SK-N-SH (cell line): ENCODE measurements around the gene MTERF2. TPM values are rescaled to one million over a fixed set of nuclear protein-coding genes. Genes with fewer than 3 reads are reported as not detected.

ENCODE experiments used
- CTCF ChIA-PET: fragments of 300-600, 350-600 bp; formaldehyde crosslinking; extraction: SDS; loops from one replicate; lab custom pipeline; 2021; lab: Yijun Ruan, JAX
- POLR2A ChIA-PET: fragments of 350-600 bp; sonication (Branson Sonifier 250); formaldehyde crosslinking; extraction: SDS; loops from one replicate; lab custom pipeline; 2020; ENCODE audit warnings: antibody characterized with exemption, inconsistent platforms; lab: Yijun Ruan, JAX
- DNase-seq: peaks from one replicate; pipeline ENCODE4 v3.0.0; 2012
- H2AFZ ChIP-seq: fragments of 200-600 bp; sonication (generic); 2 replicates; pipeline ENCODE4 v1.8.1; 2016; ENCODE audit warnings: antibody characterized with exemption, mild to moderate bottlenecking, low read depth
- H3F3A ChIP-seq: fragments of 200-600 bp; sonication (generic); replicated peaks from 2 replicates; pipeline ENCODE3; 2016; ENCODE audit warnings: antibody characterized with exemption, mild to moderate bottlenecking; ENCODE audit not compliant: insufficient read depth
- H3K27ac ChIP-seq, 2 experiments: fragments of 200-500 bp in 1 of 2; fragments of 200-600 bp in 1 of 2; sonication (Bioruptor generic) in 1 of 2; sonication (generic), shearing (Covaris generic) in 1 of 2; 2 replicates each; pipeline versions ENCODE4 v1.5.1 to v1.6.1; 2014 to 2016; ENCODE audit warnings: low read depth in 2 of 2, inconsistent platforms in 1 of 2, low read length in 1 of 2, mild to moderate bottlenecking in 1 of 2, mixed read lengths in 1 of 2
- H3K27me3 ChIP-seq: fragments of 200-600 bp; sonication (generic), shearing (Covaris generic); 2 replicates; pipeline ENCODE4 v1.6.1; 2016; ENCODE audit warnings: mixed run types; ENCODE audit not compliant: insufficient read depth
- H3K36me3 ChIP-seq, 2 experiments: fragments of 200-500 bp in 1 of 2; fragments of 200-600 bp in 1 of 2; sonication (Bioruptor generic) in 1 of 2; sonication (generic) in 1 of 2; replicated peaks in 1 of 2; 2 replicates each; pipeline versions ENCODE3 to v1.5.1; 2014 to 2016; ENCODE audit warnings: low read length in 1 of 2, mild to moderate bottlenecking in 1 of 2; ENCODE audit not compliant: insufficient read depth in 2 of 2, control insufficient read depth in 1 of 2
- H3K4me1 ChIP-seq, 2 experiments: fragments of 200-500 bp in 1 of 2; fragments of 200-600 bp in 1 of 2; sonication (Bioruptor generic) in 1 of 2; sonication (generic), shearing (Covaris generic) in 1 of 2; 2 replicates each; pipeline versions ENCODE4 v1.5.1 to v1.6.1; 2014 to 2016; ENCODE audit warnings: low read depth in 1 of 2, low read length in 1 of 2, mixed run types in 1 of 2; ENCODE audit not compliant: insufficient read depth in 2 of 2, control insufficient read depth in 1 of 2
- H3K4me2 ChIP-seq: fragments of 200-600 bp; sonication (generic), shearing (Covaris generic); 2 replicates; pipeline ENCODE4 v1.6.1; 2017; ENCODE audit warnings: mixed run types
- H3K4me3 ChIP-seq, 2 experiments: fragments of 200-500 bp in 1 of 2; fragments of 200-600 bp in 1 of 2; sonication (Bioruptor generic) in 1 of 2; sonication (generic), shearing (Covaris generic) in 1 of 2; 2 replicates each; pipeline versions ENCODE4 v1.5.1 to v1.8.1; 2014 to 2016; ENCODE audit warnings: low read depth in 2 of 2, inconsistent platforms in 1 of 2, low read length in 1 of 2, mild to moderate bottlenecking in 1 of 2, mixed read lengths in 1 of 2, moderate library complexity in 1 of 2
- H3K79me2 ChIP-seq: fragments of 200-600 bp; sonication (generic); 2 replicates; pipeline ENCODE4 v1.8.1; 2017; ENCODE audit warnings: mild to moderate bottlenecking; ENCODE audit not compliant: insufficient read depth
- H3K9ac ChIP-seq: fragments of 200-600 bp; sonication (generic); 2 replicates; pipeline ENCODE4 v1.6.1; 2017; ENCODE audit warnings: mixed run types
- H3K9me2 ChIP-seq: fragments of 200-600 bp; sonication (generic); 2 replicates; pipeline ENCODE4 v1.6.1; 2017; ENCODE audit warnings: mixed run types
- H3K9me3 ChIP-seq: fragments of 200-600 bp; sonication (generic); 2 replicates; pipeline ENCODE4 v1.6.1; 2017; ENCODE audit warnings: mixed run types, mild to moderate bottlenecking, moderate library complexity
- H4K20me1 ChIP-seq: fragments of 200-600 bp; sonication (generic); 2 replicates; pipeline ENCODE4 v1.6.1; 2017; ENCODE audit warnings: mild to moderate bottlenecking, mixed run types; ENCODE audit not compliant: insufficient read depth
- ELF1 ChIP-seq: IDR thresholded peaks from 2 replicates; pipeline ENCODE4 v1.4.0; 2012
- EP300 ChIP-seq, 2 experiments: IDR thresholded peaks; 2 replicates each; pipeline versions ENCODE4 v1.4.0 to v1.6.1; 2012; ENCODE audit warnings: borderline replicate concordance in 1 of 2, low read depth in 1 of 2, low read length in 1 of 2
- FOSL2 ChIP-seq: IDR thresholded peaks from 2 replicates; pipeline ENCODE4 v1.4.0; 2012; ENCODE audit warnings: low read depth, mild to moderate bottlenecking, moderate library complexity, borderline replicate concordance
- FOXM1 ChIP-seq: IDR thresholded peaks from 2 replicates; pipeline ENCODE4 v1.4.0; 2012; ENCODE audit warnings: low read depth, mild to moderate bottlenecking
- GATA2 ChIP-seq: sonication (generic); formaldehyde crosslinking; IDR thresholded peaks from 2 replicates; pipeline ENCODE4 v1.5.0; 2020; ENCODE audit warnings: mild to moderate bottlenecking, missing genetic modification reagents
- MEF2A ChIP-seq: IDR thresholded peaks from 2 replicates; pipeline ENCODE4 v1.4.0; 2012; ENCODE audit warnings: low read depth, borderline replicate concordance
- MXI1 ChIP-seq: IDR thresholded peaks from 2 replicates; pipeline ENCODE4 v1.6.1; 2012; ENCODE audit warnings: mild to moderate bottlenecking, low read depth, low read length, improper control_type of control experiment
- NFIC ChIP-seq: IDR thresholded peaks from 2 replicates; pipeline ENCODE4 v1.4.0; 2012; ENCODE audit warnings: borderline replicate concordance
- NRF1 ChIP-seq: IDR thresholded peaks from 2 replicates; pipeline ENCODE4 v1.6.1; 2012; ENCODE audit warnings: low read depth, mild to moderate bottlenecking, low read length
- POLR2AphosphoS5 ChIP-seq: IDR thresholded peaks from 2 replicates; pipeline ENCODE4 v1.6.1; 2012; ENCODE audit warnings: low read depth, low read length
- RAD21 ChIP-seq: IDR thresholded peaks from 2 replicates; pipeline ENCODE4 v1.6.1; 2012; ENCODE audit warnings: mild to moderate bottlenecking, low read length
- RFX5 ChIP-seq: IDR thresholded peaks from 2 replicates; pipeline ENCODE4 v1.6.1; 2012; ENCODE audit warnings: mild to moderate bottlenecking, improper control_type of control experiment, low read length
- SIN3A ChIP-seq: IDR thresholded peaks from 2 replicates; pipeline ENCODE4 v1.6.1; 2012; ENCODE audit warnings: low read depth, mild to moderate bottlenecking, low read length, moderate library complexity, borderline replicate concordance
- TCF12 ChIP-seq: IDR thresholded peaks from 2 replicates; pipeline ENCODE4 v1.4.0; 2012
- WGBS: methylation state at CpG from one replicate; pipeline ENCODE4 v1.1.6; 2017; ENCODE audit warnings: low lambda C conversion rate; 5-methylcytosine and 5-hydroxymethylcytosine counted together
- polyA plus RNA-seq, 3 experiments: library from polyadenylated mRNA; depleted of rRNA; stranded (reverse); fragments of >200 nt; gene quantifications; 2 replicates each; pipeline ENCODE4 v1.2.3, GENCODE V29; 2012
- TF ChIP-seq, protein P1 (sequence below): fragments of 200-600 bp; sonication (generic); IDR thresholded peaks from 2 replicates; pipeline ENCODE4 v1.6.1; 2017; ENCODE audit warnings: antibody characterized with exemption, mild to moderate bottlenecking, moderate library complexity
- TF ChIP-seq, protein P2 (sequence below): fragments of 150-350 bp; IDR thresholded peaks from 2 replicates; pipeline ENCODE4 v1.6.1; 2016; ENCODE audit warnings: mild to moderate bottlenecking, low read depth, low read length
- TF ChIP-seq, protein P3 (sequence below): IDR thresholded peaks from 2 replicates; pipeline ENCODE4 v1.6.1; 2012; ENCODE audit warnings: mild to moderate bottlenecking, low read depth, low read length, moderate library complexity
- TF ChIP-seq, protein P4 (sequence below): IDR thresholded peaks from 2 replicates; pipeline ENCODE4; 2012

Gene MTERF2
- polyA plus RNA-seq, 1 of the 3 experiments (the other 2 are of a cell fraction): 5.9 TPM

DNA sequence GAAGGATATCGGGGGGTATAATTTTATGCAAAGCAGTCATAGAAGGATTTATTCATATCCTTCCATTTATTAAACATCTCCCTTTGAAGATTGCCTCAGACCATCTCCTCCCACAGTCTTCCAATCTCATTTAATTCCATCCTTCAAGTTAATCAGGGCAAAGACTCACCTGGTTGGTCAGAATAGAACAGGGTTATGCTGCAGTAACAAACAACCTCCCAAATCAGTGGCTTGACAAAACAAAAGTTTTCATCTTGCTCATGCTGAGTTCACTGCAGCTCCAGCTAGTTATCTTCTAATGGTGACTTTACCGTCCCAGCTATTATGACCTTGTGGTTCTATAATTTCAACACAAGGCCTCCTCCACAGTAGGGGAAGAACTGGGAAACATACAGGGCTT lies 48.8 kb upstream of the MTERF2 start:
- Histone ChIP-seq H3K79me2 (peaks cover 10% of the 10 kb centered on the region; the same call in 1 of the 2 replicates), H3K9me3 (no peaks in the 10 kb centered on the region), H3K4me2 (no peak overlapping the region), H3K9me2 (no peaks in the 10 kb centered on the region), H3K4me3 (no peak overlapping the region), H3K4me1 (no peaks in the 10 kb centered on the region), H3K36me3 (no peaks in the 10 kb centered on the region), H3K27ac (no peak overlapping the region), H2AFZ (no peak overlapping the region), H3F3A (no peaks in the 10 kb centered on the region), H3K9ac (no peak overlapping the region), H3K27me3 (no peaks in the 10 kb centered on the region), H4K20me1 (no peaks in the 10 kb centered on the region)
- CTCF ChIA-PET: interaction anchor here (1.3 kb wide), 1 partner anchor 43 kb away, joined by 3 read pairs; no protein-coding TSS in a partner anchor
- 93% methylated on average over 2 of the region's 2 CpGs for WGBS
- no peak for TF ChIP-seq NFIC
- TF ChIP-seq RFX5: no peak
- TF ChIP-seq MXI1: no peak
- TF ChIP-seq, protein P1, sequence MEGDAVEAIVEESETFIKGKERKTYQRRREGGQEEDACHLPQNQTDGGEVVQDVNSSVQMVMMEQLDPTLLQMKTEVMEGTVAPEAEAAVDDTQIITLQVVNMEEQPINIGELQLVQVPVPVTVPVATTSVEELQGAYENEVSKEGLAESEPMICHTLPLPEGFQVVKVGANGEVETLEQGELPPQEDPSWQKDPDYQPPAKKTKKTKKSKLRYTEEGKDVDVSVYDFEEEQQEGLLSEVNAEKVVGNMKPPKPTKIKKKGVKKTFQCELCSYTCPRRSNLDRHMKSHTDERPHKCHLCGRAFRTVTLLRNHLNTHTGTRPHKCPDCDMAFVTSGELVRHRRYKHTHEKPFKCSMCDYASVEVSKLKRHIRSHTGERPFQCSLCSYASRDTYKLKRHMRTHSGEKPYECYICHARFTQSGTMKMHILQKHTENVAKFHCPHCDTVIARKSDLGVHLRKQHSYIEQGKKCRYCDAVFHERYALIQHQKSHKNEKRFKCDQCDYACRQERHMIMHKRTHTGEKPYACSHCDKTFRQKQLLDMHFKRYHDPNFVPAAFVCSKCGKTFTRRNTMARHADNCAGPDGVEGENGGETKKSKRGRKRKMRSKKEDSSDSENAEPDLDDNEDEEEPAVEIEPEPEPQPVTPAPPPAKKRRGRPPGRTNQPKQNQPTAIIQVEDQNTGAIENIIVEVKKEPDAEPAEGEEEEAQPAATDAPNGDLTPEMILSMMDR: no peak
- no peak for TF ChIP-seq SIN3A
- POLR2A ChIA-PET: no interaction called here
- DNase-seq: no peak

DNA sequence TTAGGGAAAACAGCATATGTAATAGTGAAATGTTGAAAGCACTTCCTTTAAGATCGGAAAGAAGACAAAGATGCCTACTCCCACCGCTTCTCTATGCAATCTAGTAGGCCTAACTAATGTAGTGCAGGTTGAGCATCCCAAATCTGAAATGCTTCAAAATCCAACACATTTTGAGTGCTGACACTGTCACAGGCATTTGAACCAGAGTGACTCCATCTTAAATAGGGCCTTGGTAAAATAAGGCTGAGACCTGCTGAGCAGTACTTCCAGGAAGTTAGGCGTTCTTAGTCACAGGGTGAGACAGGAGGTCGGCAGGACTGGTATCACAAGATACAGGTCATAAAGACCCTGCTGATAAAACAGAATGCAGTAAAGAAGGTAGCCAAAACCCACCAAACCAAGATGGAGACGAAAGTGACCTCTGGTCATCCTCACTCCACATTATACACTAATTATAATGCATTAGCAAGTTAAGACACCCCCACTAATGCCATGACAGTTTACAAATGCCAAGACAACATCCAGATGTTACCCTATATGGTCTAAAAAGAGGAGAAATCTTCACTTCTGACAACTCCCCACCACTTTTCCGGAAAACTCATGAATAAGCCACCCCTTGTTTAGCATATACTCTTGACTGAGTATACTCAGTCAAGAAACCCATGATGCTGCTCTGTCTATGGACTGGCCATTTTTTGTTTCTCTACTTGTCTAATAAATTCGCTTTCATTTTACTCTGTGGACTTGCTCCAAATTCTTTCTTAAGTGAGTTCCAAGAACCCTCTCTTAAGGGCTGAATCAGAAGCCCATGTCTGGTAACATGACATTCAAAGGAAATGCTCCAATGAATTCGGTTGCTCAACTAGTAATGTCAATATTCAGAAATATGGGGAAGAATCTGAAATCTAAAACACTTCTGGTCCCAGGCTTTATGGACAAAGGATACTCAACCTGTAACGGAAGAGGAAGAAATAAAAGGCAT lies 47.1 kb upstream of the MTERF2 start:
- Histone ChIP-seq H3K4me1 (no peaks in the 10 kb centered on the region; a peak in 1 of 4 replicates), H3K4me3 (no peak overlapping the region), H3K9ac (no peak overlapping the region), H3F3A (peaks cover 6% of the 10 kb centered on the region), H2AFZ (no peak overlapping the region), H3K9me2 (no peaks in the 10 kb centered on the region), H3K36me3 (no peaks in the 10 kb centered on the region), H3K79me2 (peaks cover 10% of the 10 kb centered on the region; the same call in 1 of the 2 replicates), H3K9me3 (no peaks in the 10 kb centered on the region), H3K27me3 (no peaks in the 10 kb centered on the region), H3K27ac (no peak overlapping the region), H4K20me1 (no peaks in the 10 kb centered on the region), H3K4me2 (no peak overlapping the region)
- POLR2A ChIA-PET: no interaction called here
- CTCF ChIA-PET: no interaction called here
- 88% methylated on average over 9 of the region's 9 CpGs for WGBS
- no peak for DNase-seq
- TF ChIP-seq MXI1 (no peak), RAD21 (no peak), POLR2AphosphoS5 (no peak), FOXM1 (no peak), EP300 (IDR thresholded peaks at IDR 0.05; ENCODE audit: borderline replicate concordance in 1 of 2, low read depth in 1 of 2, low read length in 1 of 2) (no peak), NRF1 (no peak), SIN3A (no peak), TCF12 (no peak), FOSL2 (no peak), MEF2A (no peak), GATA2 (CRISPR knock-in tag) (no peak), ELF1 (no peak), NFIC (no peak)
- TF ChIP-seq, protein P2, sequence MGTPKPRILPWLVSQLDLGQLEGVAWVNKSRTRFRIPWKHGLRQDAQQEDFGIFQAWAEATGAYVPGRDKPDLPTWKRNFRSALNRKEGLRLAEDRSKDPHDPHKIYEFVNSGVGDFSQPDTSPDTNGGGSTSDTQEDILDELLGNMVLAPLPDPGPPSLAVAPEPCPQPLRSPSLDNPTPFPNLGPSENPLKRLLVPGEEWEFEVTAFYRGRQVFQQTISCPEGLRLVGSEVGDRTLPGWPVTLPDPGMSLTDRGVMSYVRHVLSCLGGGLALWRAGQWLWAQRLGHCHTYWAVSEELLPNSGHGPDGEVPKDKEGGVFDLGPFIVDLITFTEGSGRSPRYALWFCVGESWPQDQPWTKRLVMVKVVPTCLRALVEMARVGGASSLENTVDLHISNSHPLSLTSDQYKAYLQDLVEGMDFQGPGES: no peak
- TF ChIP-seq, protein P3, sequence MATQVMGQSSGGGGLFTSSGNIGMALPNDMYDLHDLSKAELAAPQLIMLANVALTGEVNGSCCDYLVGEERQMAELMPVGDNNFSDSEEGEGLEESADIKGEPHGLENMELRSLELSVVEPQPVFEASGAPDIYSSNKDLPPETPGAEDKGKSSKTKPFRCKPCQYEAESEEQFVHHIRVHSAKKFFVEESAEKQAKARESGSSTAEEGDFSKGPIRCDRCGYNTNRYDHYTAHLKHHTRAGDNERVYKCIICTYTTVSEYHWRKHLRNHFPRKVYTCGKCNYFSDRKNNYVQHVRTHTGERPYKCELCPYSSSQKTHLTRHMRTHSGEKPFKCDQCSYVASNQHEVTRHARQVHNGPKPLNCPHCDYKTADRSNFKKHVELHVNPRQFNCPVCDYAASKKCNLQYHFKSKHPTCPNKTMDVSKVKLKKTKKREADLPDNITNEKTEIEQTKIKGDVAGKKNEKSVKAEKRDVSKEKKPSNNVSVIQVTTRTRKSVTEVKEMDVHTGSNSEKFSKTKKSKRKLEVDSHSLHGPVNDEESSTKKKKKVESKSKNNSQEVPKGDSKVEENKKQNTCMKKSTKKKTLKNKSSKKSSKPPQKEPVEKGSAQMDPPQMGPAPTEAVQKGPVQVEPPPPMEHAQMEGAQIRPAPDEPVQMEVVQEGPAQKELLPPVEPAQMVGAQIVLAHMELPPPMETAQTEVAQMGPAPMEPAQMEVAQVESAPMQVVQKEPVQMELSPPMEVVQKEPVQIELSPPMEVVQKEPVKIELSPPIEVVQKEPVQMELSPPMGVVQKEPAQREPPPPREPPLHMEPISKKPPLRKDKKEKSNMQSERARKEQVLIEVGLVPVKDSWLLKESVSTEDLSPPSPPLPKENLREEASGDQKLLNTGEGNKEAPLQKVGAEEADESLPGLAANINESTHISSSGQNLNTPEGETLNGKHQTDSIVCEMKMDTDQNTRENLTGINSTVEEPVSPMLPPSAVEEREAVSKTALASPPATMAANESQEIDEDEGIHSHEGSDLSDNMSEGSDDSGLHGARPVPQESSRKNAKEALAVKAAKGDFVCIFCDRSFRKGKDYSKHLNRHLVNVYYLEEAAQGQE: no peak
- TF ChIP-seq, protein P4, sequence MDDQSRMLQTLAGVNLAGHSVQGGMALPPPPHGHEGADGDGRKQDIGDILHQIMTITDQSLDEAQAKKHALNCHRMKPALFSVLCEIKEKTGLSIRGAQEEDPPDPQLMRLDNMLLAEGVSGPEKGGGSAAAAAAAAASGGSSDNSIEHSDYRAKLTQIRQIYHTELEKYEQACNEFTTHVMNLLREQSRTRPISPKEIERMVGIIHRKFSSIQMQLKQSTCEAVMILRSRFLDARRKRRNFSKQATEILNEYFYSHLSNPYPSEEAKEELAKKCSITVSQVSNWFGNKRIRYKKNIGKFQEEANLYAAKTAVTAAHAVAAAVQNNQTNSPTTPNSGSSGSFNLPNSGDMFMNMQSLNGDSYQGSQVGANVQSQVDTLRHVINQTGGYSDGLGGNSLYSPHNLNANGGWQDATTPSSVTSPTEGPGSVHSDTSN: no peak
